T-helper 22 cell (primary cell): Measurements from ENCODE around the gene PAX7.
"Not testable (repeated sequence)": the region's sequence is repeated elsewhere in the genome, so short reads cannot be mapped to it uniquely, and the experiment has no call there.

Experiments used
- DNase-seq: peaks from one replicate; pipeline ENCODE4 v3.0.0-alpha.2; 2020; ENCODE audit warnings: low read depth

The PAX7 gene

DNA sequence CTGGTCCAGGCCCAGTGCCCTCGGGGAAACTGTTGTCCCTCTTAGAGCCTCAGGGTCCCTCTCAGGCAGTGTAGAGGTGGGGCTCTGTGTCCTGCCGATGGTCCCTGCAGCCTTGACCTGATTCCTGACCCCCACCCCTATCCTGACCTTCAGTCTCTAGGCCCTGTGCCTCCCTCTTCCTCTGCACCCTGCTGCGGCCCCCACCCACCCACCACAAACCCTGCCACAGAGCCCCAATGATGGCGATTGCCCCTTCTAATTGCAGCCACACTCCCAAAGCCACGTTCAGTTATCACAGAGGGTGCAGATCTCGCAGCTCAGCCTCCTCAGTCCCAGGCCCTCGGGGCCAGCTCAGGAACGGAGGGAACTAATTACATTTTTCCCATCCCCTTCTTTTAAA is 99.7 kb downstream of the PAX7 start:
- DNase-seq: no peak

DNA sequence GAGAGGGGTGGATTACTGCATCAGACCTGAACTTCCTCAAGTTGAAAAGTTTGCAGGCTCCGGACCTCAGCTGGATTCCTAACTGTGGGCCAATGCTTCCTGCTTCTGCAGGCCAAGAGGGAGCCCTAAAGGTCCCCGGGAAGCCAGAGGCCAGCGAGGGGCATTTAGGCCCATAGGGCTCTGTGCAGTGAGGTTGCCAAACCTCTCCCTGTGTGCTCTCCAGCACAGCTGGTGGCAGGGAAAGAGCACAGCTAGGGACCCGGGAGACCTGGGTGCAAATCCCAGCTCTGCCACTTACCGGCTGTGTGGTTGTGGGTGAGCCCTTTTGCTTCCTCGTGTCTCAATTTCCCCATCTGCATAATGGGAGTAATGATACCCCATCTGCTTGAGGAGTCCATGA is 100.5 kb downstream of the PAX7 start:
- no peak for DNase-seq

DNA sequence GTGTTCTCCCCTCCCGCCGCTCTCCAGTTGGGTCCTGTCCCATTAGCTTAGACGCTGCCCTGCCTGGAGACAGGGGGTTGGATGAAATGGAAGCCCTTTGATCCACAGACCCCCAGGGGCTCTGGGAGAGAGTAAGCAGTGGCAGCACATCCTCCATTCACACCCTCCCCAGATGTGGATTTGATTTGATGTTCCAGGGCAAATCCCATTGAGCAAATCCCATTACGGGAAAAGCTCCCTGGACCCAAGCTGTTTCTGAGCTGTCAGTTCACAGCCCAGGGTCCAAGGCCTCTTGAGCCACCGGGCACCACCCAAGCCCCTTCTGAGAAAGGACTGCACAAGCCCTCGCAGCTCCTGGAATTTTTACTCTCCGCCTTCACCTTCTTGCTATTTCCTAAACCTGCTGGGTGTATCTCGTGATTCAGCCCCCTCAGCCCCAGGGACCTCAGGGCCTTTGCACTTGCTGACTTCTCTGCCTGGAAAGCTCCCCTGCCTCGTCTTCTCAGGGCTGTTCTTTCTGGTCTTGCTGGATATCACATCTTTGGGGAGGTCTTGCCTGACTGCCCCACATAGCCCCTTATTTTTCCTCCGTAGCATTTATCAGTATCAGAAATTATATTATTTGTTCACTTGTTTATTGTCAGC is 101.1 kb downstream of the PAX7 start:
- DNase-seq: no peak

DNA sequence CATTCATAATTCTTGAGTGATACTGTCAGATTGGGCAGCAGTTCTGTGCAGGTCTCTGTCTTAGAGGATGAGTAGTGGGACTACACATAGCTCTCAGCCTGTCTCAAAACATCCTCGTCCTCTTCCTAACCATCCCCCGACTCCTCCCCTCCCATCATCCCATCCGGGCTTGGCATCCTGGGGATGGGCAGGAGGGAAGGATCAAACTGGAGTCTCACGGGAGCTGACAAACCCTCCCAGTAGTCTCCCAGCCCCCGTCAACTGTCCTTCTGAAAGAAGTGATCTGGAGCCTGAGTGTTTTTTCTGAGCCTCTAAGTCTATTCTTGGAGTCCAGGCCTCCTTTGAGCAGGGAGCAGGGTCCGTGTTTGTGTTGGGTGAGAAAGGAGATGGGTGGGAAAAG is 102.0 kb downstream of the PAX7 start:
- no peak for DNase-seq

DNA sequence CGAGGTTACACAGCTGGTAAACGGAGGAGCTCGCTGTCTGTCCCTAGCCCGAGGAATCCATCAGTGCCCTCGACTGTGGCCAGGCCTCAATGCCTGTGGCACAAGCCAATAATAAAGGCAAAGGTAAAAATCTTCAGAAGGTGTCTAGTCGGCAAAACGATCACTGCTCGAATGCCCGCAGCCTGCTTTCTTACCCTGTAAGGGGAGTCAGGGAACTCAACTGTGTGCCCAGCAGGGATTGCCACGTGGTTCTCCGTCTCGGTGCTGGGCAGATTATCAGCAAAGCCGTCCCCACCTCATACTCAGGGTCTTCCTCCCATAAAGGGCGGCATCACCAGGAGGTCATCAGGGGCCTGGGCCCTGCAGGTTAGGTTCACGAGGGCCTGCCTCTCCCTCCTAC is 103.4 kb downstream of the PAX7 start:
- no peak for DNase-seq

DNA sequence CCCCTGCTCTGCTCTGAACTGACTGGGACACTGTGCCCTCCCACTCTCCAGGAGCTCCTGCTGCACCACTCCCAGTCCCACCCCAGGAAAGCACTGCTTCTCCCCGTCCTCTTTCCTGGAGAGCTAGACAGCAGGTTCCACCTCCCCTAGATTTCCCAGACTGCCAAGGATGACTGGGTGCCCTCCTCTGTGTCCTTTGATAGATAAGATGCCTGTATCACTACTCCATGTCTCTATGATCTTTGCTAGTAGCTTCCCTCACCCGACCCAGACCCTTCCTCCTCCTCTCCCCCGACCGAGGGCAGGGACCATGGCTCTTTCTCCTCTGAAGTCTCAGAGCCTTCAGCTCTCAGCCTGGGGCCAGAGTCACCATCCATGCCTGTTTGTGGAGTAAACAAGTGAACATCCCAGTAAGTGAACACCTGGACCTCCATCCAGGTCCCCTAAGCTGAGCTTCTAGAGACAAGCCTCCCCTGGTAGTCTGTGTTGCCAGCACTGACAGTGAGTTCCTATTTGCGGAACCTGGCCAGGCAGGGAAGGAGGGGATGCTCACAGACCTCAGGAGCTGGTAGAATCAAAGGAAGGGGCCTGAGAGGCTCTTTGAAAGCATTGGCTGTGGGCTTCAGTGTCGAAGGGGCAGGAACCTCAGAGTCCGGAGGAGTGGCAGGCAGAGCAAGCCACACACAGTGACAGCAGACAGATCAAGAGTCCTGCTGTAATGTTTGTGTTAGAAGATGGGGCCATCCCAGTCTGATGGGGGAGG is 104.0 kb downstream of the PAX7 start:
- no peak for DNase-seq

DNA sequence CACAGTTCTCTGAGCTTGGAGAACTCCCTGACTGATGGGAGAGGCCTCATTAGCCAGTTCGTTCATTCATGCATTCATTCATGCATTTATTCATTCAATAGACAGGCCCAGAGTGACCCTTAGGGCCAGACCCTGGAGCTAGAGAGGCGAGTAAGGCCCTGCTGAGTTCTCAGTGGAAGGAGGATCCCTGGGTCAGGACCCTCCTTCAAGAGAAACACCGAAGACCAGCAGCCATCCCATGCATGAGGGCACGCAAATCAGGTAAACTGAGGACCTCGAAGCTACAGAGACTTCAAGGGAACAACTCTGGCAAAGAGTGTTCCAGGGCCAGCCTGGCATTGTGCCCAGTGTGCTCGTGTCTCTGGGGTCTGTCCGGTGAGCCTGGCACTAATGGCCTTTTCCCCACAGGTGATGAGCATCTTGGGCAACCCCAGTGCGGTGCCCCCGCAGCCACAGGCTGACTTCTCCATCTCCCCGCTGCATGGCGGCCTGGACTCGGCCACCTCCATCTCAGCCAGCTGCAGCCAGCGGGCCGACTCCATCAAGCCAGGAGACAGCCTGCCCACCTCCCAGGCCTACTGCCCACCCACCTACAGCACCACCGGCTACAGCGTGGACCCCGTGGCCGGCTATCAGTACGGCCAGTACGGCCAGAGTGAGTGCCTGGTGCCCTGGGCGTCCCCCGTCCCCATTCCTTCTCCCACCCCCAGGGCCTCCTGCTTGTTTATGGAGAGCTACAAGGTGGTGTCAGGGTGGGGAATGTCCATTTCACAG is 104.8 kb downstream of the PAX7 start:
- DNase-seq: no peak

DNA sequence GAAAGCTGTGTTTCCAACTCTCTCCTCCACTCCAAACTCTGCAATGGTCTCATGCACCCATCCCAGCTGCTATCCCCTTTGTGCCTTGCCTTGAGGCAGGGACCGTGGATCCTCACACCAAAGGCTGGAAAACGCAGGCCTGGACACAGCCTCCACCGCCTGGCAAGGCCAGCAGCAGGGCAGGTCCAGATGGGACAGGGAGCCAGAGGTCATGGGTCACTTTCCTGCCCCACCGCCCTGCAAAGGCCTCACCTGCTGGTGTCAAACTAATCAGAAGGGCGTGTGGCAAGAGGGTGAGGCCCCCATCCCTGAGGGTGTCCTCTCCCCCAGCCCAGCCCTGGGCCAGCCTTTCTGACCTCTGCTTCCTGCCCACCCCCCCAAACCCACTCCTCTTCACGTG is 106.3 kb downstream of the PAX7 start:
- DNase-seq: no peak

DNA sequence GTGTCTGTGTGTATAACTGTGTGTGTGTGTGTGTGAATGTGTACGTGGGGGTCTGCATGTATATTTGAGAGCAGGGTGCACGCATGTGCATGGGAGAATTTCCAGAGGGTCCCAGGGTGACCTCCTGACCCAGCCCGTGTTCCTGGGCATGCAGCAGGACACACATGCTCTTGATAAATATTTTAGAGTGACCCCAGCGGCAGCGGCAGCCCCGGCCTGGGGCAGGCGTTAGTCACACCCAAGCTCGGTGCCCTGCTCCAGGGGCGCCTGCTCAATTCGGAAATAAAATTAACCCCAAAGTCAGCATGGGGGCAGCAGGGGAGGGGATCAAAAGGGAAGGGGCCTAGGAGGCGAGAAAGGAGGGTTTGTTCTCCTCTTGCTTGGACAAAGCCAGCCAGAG is 107.5 kb downstream of the PAX7 start:
- DNase-seq: no peak

DNA sequence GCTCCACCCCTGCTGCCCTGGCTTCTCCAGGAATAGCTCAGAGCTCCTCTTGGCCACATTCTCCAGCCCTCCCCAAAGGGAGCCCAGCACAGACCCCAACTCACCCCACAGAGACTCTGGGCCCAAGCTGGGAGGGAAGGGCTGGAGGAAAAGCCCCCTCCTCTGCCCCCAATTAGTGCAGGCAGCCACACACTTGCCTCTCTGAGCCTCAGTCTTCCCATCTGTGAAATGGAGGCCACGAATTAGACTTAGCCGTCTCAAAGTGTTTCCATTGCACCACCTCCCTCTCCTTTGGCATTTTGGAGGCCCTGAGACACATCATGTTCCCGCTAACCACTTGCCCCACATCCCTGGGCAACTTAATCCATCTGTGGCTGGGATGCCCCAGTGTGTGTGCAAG is 108.0 kb downstream of the PAX7 start:
- DNase-seq: no peak

DNA sequence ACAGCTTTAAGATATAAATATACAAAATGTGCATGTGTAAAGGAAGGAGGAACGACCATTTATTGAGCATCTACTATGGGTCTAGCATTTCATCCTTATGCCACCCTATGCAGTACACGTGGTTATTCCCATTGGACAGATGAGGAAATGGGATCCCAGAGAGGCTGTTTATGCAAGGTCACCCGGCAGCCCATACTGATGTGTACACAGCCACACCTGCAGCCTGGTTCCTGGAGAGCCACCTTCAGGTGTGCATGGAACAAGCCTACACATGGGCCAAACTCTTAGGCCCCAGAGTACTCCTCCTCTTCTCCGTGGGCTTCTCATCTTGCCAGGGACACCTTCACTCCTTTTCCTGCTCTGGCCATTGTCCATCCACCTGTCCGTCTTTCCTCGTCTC is 108.8 kb downstream of the PAX7 start:
- DNase-seq: no peak

DNA sequence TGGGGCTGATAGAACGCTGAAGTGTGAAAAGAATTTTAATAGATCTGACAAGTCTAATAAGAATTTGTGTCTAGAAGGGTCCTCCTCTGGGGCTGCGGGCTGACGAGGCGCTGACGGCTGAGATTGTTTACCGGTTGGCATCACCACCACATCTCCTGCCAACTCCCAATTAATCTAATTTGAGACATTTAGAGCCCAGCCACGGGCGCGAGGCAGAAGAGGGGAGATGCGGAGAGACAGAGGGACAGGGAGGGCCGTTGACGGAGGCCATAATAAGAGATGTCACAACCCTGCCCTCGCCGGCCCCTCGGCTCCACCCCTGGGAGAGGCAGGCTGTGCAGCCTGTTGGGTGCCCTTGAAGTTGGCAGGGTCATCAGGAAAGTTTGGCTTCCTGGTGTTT is 109.3 kb downstream of the PAX7 start:
- DNase-seq: no peak

DNA sequence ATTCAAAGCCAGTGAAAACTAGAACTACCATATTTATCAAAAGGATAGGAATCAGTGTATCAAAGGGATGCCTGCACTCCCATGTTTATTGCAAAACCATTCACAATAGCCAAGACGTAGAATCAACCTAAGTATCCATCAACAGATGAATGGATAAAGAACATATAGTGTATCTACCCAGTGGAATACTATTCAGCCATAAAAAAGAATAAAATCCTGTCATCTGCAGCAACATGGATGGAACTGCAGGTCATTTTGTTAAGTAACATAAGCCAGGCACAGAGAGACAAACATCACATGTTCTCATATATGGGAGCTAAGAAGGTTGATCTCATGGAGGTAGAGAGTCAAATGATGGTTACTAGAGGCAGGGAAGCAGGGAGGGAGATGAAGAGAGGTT is 110.0 kb downstream of the PAX7 start:
- DNase-seq: no peak

DNA sequence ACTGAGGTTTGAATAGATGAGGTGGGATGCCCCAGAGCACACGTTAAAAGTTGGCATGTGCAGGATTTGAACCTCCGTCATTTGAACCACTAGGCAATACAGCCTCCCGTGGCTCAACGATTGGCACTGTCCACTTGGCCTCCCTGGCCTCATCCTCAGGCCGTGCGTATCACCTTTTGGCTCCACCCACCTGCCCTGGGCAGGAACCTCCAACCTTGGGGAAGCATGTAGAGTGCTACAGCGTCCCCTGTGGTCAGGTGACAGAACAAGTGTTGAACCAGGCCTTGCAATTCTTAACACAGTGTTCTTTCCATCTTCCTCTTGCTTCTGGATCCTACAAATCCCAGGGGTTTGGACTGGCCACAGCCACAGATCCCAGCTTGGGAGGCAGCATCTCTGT is 112.6 kb downstream of the PAX7 start:
- DNase-seq: no peak

DNA sequence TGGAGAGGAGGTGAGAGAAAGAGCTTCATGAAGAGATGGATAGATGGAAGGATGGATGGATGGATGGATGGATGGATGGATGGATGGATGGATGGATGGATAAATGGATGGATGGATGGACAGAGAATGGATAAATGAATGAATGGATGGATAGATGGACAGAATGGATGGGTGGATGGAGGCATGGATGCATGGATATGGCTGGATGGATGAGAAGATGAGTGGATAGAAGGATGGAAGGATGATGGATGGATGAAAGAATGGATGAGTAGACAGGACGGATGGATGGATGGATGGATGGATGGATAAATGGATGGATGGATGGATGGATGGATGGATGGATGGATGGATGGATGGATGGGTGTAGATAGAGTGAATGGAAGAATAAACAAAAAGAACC is 113.7 kb downstream of the PAX7 start:
- not testable (repeated sequence) for DNase-seq

DNA sequence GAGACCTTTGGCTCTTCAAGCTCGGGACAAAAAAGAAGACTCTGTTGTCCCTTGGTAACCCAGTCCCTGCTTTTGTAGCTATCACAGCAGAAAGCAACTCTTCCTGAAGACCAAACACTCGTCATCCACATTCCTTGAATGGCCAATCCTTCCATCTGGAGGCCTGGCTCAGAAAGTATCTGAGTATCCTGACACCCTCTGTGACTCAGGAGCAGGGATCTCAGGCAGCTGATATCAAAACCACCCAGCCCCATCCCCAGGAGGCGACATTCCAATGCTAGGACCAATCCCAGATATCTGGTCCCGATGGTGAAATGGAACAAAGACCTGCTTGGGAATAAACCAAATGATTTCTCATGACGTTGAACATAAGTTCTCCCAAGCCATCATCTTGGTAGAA is 116.3 kb downstream of the PAX7 start:
- no peak for DNase-seq

DNA sequence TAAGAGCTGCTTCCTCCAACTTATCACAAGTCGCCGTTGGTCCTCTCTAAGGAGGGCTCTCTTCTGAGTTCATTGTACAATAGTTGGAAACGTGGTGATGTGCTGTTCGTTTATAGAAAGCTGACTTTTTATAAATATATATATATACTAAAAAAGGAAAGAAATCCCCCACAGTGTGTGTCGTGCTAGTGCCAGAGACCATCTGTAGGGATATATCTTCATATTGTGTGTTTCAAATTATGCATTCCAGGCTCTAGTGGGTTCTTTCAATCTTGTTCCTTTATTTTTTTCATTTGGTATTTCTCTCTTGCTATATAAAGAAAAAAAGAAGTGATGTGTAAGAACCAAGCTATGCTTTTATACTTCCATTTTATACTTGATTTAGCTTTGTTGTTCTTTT is 117.0 kb downstream of the PAX7 start:
- no peak for DNase-seq

DNA sequence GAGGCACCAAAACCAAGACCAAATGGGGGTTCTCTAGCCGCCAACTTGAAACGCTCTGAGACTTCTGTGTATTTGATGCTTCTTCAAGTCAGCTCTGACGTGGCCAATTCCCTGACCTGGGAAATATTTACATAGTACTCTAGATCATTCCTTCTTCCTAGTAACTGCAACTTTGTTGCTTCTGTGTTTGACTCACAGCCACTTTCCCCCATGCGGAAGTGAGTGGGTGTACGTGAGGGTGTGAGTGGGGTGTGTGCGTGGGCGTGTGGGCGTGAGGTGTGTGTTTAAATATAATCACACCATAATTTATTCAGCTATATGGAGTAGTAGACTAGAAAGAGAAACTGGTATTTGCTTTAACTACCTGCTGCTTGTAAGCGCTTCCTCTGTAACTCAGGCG is 117.8 kb downstream of the PAX7 start:
- no peak for DNase-seq

DNA sequence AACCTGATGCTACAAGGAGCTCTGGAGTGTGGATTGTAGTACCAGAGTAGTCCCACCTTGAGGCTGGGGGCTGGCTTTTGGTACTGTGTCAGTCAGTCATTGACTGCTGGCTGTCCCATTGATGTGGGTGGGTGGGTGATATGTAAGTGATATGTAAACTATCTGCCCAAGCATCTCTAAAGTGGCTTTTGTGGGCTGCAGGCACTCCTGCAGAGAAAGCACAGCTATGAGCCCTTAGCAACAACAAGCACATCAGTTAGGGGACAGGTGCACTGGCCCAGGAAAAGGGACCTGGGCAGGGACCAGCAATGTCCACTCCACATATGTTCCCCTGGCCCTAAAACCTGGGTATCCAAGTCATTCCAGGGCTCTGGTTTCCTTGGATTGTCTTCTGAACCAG is 118.9 kb downstream of the PAX7 start:
- no peak for DNase-seq

DNA sequence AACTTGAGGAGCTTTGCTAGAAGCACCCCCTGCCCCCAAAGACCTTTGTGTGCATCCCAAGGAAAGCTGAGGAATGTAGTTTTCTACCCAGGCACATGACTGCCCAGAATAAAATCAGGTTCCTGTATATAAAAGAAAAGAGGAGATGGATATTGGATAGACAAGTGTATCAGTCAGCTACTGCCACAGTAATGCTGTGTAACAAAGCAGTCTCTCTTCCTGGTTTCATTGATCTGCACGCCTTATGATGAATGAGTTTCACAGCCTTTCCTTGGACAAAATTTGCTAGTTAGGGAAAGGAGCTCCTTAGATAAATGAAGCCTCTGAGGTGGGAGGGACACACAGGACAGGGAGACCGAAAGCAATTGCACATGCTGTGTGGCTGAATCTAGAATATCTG is 120.0 kb downstream of the PAX7 start:
- no peak for DNase-seq

DNA sequence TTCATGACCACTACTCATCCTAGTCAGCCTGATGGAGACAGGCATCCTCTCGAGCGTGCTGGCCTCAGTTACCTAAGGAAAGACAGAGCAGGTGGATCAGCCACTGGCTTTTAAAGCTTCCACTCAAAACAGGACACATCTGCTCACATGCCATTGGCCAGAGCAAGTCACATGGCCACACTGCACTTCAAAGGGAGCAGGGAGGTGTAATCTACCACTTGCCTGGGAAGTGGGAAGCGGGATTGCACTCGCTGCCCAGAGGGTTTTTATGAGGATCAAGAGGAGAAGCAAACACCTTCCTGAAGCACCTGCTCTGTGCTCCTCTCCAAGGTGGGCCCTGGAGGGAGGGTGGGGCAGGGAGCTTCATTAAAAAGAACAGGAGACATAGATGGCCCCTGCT is 120.8 kb downstream of the PAX7 start:
- no peak for DNase-seq

DNA sequence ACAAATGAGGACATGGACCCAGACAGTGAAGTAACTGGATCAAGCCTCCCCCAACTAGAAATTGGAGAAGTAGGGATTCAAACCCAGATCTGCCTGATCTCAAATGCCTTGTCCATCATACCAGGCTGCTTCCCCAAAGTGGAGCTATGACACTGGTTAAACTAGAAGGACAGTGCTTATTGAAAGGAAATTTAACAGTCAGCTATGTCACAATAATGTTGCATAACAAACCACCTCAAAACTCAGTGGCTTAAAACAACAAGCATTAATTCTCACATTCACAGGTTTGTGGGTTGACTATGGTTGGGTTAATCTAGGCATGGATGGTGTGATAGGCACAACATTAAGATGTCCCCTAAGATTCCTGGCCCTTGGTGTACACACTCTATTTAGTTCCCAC is 121.8 kb downstream of the PAX7 start:
- DNase-seq: no peak

DNA sequence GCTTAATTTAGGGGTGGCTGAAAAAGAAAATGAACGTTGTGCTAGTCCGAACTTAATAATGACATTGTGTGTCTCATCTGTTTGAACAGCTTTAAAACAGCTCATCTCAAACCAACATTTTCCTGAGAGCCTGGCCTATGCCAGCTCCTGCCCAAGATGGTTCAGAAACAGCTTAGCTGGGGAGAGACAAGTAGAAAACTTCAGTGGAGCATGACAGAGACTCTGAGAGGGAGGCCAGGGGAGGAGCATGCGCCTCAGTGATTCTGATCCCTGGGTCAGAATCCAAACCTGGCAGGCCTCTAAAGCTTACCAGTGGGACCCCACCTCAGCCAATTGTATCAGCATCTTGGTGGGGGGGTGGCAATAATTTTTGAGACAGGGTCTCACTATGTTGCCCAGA is 129.5 kb downstream of the PAX7 start:
- no peak for DNase-seq
